HG02970 (cell line): ENCODE measurements around the gene GPHB5.
"Not testable (repeated sequence)": the region's sequence is repeated elsewhere in the genome, so short reads cannot be mapped to it uniquely, and the experiment has no call there.

Experiments
- ATAC-seq: cut with Tn5 transposase; IDR thresholded peaks from one replicate; pipeline ENCODE4 v1.9.1; 2021; ENCODE audit warnings: mild to moderate bottlenecking, moderate library complexity, moderate number of reproducible peaks; ENCODE audit not compliant: unreplicated experiment, low FRiP score

Gene GPHB5

GRCh38 chr14:63318835-63319234 lies at the start of gene GPHB5:
GPHB5 (minus strand) TSS chr14:63318935; CDS start chr14:63317849, 1,086 bp downstream.
- ATAC-seq: no peak

DNA sequence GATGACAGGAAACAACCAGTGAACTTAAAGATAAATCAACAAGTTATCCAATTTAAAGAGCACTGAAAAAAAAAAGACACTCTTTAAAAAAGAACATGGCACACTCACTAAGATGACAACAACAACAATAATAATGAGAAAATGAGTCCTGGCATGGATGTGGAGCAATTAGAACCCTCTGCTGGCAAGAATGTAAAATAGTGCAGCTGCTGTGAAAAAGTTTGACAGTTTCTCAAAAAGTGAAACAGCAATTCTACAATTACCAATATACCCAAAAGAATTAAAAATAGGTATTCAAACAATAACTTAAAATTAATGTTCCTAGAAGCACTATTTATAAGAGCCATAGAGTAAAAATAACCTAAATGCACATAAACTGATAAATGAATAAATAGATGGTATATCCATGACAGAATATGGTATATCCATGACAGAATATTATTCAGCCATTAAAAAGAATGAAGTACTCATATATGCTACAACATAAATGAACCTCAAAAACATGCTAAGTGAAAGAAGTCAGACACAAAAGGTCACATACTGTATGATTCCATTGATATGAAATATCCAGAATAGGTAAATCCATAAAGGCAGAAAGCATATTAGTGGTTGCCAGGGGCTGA lies 49.1 kb upstream of the GPHB5 start:
- ATAC-seq: no peak

DNA sequence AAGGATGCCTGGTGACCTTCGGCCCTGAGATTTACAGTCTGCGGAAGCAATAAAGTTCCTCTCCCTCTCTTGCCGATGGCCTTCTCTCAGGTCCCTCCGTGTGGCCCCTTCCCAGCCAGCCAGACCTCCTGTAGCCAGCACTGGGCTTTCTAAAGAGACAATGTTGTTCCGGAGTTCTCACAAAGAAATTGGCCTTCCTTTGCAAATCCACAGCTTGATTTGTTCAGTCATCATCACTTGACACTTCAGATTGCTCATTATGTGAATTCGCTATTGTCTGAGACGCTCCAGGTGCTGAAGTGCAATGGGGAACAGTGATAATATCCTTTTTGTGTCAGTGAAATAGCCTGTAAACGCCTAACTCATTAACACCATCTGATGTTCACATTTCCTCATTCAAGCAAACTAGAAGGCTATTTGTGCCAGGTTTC lies 43.7 kb upstream of the GPHB5 start:
- ATAC-seq: no peak

DNA sequence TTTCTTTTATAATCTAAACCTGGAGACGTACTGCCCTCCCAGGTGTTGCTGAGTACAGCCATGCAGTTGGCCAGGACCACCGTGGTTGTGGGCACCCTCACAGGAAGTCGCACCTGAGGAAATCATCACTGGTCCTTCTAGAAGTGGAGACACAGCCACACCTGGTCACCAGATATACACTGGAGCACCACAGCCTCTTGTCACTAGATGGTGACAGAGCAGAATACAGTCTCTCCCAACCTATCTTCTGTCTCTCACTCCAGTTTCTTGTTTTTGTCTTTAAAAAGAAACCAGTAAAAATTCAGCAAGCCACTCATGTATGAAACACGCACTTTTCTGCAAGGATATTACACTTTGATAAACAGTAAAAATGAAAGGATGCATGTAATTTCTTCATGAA lies 43.1 kb upstream of the GPHB5 start:
- no peak for ATAC-seq

DNA sequence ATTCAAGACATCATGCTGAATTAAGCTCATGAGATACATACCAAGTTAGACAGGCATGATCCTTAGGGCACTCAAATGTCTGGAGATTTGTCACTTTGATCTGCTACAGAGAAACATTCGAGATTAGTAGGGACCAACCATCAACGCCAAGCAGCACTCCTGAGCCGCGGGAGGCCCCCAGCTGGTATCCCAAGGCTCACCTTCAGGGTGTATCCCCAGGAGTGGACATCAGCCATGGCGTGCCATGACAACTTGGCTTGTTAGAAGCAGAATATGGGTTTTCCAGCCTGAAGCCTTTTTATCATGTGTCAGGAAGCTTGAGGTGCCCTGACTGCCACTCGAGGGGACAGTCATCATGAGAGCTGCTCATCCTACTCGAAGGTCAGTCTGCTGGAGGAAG lies 39.1 kb upstream of the GPHB5 start:
- ATAC-seq: no peak

DNA sequence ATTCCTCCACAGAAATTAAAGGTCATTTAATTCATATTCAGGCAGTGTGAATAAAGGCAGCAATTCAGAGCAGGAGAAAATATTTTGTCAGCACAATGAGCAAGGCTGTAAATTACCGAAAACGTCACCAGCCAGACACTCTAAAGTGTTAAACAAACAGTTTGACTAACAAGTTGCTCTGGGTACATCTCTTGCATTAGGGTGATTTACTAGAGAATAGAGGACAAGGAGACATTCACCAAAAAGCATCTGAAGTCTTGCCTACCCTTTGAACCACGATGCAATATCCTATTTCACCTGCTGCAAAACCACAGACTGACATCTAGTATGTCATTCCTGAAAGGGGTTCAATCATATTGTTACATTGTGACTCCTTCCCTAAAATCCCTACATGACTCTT lies 27.1 kb upstream of the GPHB5 start:
- no peak for ATAC-seq

- ATAC-seq: no peak
Observed at GRCh38 chr14:63344336-63344735, 25.6 kb upstream of the GPHB5 start.

DNA sequence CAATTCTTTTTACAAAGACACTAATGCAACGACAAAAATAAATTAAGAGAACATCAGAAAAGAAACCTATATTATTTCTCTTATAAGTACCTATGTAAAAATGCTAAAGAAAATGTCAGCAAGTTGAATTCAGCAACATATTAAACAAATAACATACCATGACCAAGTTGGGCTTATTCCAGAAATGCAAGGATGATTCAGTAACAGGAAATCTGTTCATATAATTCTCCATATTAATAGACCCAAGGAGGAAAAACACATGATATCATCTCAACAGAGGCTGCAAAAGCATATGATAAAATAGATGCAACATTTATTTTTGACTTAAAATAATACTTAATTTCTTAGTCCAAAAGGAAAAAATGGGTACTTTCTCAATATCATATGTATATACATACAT lies 25.1 kb upstream of the GPHB5 start:
- no peak for ATAC-seq

GRCh38 chr14:63342371-63342770 lies 23.6 kb upstream of the GPHB5 start:
- no peak for ATAC-seq

DNA sequence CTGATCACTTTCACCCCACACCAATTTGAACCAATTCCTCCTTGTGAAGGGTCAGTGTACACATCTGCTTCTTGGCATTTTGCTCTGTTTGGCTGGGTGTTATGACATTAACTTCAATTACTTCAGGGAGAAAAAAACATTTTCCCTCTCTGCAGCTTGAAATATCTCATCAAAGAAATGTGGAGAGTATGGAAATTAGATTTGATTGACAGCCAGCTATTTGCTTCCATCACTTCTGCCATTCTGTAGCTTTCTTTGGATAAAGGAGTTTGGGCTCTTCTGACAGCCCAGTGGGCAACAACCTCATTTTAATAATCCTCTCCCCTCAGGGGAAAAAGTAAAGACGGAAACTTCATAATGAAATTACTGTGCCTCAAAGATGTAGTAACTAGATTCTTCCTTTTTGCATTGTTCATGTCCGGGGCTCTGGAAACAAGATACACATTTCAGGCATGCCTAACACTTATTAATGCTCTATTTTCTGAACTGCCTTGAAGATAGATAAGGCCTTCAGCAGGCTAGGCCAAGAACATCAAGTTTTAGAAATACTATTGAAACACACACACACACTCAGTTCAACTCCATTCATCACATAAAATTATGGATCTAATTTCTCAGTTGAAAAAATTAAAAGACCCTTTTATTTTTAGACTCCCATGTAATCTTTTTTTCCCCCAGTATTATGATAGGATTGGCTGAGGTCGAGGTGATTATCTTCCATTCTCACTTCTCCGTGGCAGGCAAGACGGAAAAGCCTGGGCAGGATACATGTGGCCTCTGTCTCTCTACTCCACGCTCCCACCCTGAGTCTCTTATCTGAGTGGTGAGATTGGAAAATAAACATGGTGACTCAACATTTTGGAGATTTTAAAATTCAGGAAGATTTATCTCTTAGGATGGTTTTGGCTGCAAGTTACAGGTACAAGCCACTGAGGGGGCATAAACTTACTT lies 10.3 kb upstream of the GPHB5 start:
- no peak for ATAC-seq

GRCh38 chr14:63326840-63327239 lies 8.1 kb upstream of the GPHB5 start:
- ATAC-seq: no peak

- ATAC-seq: no peak
Observed at GRCh38 chr14:63322897-63323573, 4.3 kb upstream of the GPHB5 start.

GRCh38 chr14:63322472-63322871 lies 3.7 kb upstream of the GPHB5 start:
- ATAC-seq: no peak

DNA sequence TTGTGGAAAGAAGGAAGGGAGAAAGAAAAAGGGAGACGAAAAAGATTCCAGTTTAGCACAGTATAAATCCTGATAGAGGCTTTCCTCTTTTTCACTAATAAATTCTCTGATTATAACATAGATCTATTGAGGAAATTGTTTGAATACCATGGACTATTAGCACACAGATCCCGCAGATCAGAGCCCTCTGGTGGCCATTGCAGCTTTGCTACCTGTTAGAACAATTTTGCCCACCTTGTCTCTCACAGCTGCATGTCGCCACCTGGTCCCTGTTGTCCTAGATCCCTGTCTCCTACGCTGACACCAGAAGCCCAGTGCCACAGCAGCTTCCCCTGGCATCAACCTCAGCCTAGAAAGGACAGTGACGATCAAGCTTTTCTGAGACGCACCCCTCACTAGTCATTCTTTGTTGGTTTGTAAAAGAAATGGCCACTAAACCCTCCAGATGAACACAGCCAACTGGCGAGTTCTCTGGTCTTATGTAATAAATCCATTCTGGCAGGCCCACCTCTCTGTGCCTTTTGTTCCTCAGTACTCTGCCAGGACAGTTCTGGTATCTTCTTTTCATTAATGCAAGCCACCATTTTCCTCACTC lies 9.9 kb downstream of the GPHB5 start:
- no peak for ATAC-seq

GRCh38 chr14:63304429-63304828 lies 14.3 kb downstream of the GPHB5 start:
- not testable (repeated sequence) for ATAC-seq

DNA sequence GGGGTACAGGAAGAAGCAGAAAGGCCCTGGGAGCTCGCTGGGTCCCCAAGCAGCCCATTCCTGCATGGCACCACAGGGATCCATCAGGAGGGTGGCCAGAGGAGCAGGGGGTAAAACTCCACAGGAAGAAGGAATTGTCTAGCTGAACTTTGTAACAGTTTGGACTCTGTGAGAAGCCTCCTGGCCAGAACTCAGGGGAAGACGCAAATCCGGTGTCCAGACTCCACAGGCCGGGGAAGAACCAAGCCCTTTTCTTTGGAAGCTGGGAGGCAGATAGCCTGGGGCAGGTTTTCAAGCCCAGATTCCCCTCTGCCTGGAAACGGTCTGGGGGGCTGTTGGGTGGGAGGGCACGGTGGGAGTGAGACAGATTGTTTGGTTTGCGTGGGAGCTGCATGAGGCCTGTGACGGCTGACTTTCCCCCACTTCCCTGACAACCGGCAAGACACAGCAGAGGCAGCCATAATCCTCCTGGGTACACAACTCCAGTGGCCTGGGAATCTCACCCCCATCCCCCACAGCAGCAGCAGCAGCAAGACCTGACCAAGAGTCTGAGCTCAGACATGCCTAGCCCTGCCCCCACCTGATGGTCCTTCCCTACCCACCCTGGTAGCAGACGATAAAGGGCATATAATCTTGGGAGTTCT lies 16.7 kb downstream of the GPHB5 start:
- ATAC-seq: no peak

DNA sequence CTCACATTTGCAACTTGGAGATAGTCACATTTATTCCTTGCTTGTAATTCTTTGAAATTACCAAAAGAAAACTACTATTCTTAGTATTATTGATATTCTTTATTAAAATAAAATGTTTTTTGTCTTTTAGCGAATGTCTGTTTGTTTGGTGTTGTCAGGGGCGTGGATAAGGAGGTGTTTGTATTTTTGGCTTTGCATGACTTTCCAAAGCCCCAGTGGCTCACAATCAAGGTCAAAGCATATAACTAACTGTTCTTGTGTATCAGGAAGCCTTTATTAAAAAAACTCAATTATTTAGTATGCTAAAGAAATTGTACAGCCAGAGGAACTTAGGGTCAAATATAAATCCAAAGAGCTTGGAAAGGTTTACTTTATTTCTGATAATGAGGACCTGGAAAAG lies 17.9 kb downstream of the GPHB5 start:
- ATAC-seq: no peak

- ATAC-seq: no peak
Observed at GRCh38 chr14:63299351-63300110, 19.2 kb downstream of the GPHB5 start.

GRCh38 chr14:63297372-63298063 lies 21.2 kb downstream of the GPHB5 start:
- ATAC-seq: no peak
